GM12801 (cell line): ENCODE data around the gene FOXL1.

Experiments used
- CTCF ChIP-seq: IDR thresholded peaks from one replicate; pipeline ENCODE4 v1.5.1; 2011; ENCODE audit warnings: control low read depth; ENCODE audit not compliant: insufficient read length; ENCODE audit errors: extremely low read depth

Gene FOXL1

GRCh38 chr16:86619239-86619794, 41.0 kb downstream of the FOXL1 start:
- TF ChIP-seq CTCF: no peak

- TF ChIP-seq CTCF: no peak
Measured at GRCh38 chr16:86620184-86620583, 41.8 kb downstream of the FOXL1 start.

GRCh38 chr16:86621966-86622365, 43.6 kb downstream of the FOXL1 start:
- TF ChIP-seq CTCF: no peak

- no peak for TF ChIP-seq CTCF
Measured at GRCh38 chr16:86622700-86623615, 44.6 kb downstream of the FOXL1 start.

- TF ChIP-seq CTCF: no peak
Measured at GRCh38 chr16:86625029-86625428, 46.7 kb downstream of the FOXL1 start.

GRCh38 chr16:86625821-86626220, 47.5 kb downstream of the FOXL1 start:
- no peak for TF ChIP-seq CTCF

GRCh38 chr16:86626284-86626683, 47.9 kb downstream of the FOXL1 start:
- TF ChIP-seq CTCF: no peak
